ENCODE results near the gene MRPL21. TPM values are rescaled to one million over a fixed set of nuclear protein-coding genes. Genes with fewer than 3 reads are reported as not detected.

MRPL21 gene
- total and polyA plus RNA-seq, 2 of the 13 experiments (the other 11 are each of a cell fraction or from before 2014, with no cell fraction given) = 61.5 to 100 TPM

DNA sequence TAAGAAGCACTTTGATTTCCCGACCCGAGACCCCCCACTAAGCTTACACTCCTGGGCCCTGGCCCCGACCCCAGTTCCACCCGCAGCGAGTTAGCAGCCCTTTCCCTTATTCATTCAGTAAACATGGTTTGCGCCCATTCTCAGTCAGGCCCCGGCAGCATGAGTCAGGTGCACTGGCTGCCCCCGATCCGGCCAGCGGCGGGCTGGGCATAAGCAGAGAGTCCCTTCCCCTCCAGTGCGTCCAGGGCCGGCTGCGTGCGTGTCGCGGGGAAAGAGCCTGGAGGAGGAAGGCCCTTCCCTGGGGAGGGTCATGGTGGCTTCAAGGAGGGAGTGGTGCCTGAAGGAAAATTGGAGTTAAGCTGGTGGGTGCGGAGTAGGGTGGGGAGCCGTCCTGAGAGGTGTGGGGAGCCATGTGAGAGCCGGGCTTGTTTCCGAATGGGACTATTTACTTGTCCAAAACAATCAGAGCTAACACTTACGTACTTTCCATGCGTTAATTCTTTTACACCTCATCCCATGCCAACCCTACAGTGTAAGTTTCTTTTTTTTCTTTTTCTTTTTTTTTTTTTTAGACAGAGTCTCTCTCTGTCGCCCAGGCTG is 716 bp upstream of the MRPL21 start (continued):
- TF ChIP-seq, protein P1, sequence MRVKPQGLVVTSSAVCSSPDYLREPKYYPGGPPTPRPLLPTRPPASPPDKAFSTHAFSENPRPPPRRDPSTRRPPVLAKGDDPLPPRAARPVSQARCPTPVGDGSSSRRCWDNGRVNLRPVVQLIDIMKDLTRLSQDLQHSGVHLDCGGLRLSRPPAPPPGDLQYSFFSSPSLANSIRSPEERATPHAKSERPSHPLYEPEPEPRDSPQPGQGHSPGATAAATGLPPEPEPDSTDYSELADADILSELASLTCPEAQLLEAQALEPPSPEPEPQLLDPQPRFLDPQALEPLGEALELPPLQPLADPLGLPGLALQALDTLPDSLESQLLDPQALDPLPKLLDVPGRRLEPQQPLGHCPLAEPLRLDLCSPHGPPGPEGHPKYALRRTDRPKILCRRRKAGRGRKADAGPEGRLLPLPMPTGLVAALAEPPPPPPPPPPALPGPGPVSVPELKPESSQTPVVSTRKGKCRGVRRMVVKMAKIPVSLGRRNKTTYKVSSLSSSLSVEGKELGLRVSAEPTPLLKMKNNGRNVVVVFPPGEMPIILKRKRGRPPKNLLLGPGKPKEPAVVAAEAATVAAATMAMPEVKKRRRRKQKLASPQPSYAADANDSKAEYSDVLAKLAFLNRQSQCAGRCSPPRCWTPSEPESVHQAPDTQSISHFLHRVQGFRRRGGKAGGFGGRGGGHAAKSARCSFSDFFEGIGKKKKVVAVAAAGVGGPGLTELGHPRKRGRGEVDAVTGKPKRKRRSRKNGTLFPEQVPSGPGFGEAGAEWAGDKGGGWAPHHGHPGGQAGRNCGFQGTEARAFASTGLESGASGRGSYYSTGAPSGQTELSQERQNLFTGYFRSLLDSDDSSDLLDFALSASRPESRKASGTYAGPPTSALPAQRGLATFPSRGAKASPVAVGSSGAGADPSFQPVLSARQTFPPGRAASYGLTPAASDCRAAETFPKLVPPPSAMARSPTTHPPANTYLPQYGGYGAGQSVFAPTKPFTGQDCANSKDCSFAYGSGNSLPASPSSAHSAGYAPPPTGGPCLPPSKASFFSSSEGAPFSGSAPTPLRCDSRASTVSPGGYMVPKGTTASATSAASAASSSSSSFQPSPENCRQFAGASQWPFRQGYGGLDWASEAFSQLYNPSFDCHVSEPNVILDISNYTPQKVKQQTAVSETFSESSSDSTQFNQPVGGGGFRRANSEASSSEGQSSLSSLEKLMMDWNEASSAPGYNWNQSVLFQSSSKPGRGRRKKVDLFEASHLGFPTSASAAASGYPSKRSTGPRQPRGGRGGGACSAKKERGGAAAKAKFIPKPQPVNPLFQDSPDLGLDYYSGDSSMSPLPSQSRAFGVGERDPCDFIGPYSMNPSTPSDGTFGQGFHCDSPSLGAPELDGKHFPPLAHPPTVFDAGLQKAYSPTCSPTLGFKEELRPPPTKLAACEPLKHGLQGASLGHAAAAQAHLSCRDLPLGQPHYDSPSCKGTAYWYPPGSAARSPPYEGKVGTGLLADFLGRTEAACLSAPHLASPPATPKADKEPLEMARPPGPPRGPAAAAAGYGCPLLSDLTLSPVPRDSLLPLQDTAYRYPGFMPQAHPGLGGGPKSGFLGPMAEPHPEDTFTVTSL (CRISPR knock-in tag; IDR thresholded peaks at IDR 0.05; ENCODE audit: borderline replicate concordance) = no peak; the same call in 1 of the 2 replicates
- TF ChIP-seq NFKB2 (CRISPR knock-in tag; IDR thresholded peaks at IDR 0.05; ENCODE audit: borderline replicate concordance) (no peak), ZFX (CRISPR knock-in tag; IDR thresholded peaks at IDR 0.05; ENCODE audit: low read depth) (peak; percentile 7; the same call in 1 of the 2 replicates), ZNF605 (CRISPR knock-in tag; IDR thresholded peaks at IDR 0.05) (no peak), ZNF33A (CRISPR knock-in tag; IDR thresholded peaks at IDR 0.05; ENCODE audit: borderline replicate concordance) (0 out of 2 replicates have a peak, but pooled peaks have one; percentile 67)
- TF ChIP-seq, protein P2, sequence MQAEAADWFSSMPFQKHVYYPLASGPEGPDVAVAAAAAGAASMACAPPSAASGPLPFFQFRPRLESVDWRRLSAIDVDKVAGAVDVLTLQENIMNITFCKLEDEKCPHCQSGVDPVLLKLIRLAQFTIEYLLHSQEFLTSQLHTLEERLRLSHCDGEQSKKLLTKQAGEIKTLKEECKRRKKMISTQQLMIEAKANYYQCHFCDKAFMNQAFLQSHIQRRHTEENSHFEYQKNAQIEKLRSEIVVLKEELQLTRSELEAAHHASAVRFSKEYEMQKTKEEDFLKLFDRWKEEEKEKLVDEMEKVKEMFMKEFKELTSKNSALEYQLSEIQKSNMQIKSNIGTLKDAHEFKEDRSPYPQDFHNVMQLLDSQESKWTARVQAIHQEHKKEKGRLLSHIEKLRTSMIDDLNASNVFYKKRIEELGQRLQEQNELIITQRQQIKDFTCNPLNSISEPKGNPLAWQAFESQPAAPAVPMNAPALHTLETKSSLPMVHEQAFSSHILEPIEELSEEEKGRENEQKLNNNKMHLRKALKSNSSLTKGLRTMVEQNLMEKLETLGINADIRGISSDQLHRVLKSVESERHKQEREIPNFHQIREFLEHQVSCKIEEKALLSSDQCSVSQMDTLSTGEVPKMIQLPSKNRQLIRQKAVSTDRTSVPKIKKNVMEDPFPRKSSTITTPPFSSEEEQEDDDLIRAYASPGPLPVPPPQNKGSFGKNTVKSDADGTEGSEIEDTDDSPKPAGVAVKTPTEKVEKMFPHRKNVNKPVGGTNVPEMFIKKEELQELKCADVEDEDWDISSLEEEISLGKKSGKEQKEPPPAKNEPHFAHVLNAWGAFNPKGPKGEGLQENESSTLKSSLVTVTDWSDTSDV (CRISPR knock-in tag; IDR thresholded peaks at IDR 0.05) = no peak
- TF ChIP-seq, protein P3, sequence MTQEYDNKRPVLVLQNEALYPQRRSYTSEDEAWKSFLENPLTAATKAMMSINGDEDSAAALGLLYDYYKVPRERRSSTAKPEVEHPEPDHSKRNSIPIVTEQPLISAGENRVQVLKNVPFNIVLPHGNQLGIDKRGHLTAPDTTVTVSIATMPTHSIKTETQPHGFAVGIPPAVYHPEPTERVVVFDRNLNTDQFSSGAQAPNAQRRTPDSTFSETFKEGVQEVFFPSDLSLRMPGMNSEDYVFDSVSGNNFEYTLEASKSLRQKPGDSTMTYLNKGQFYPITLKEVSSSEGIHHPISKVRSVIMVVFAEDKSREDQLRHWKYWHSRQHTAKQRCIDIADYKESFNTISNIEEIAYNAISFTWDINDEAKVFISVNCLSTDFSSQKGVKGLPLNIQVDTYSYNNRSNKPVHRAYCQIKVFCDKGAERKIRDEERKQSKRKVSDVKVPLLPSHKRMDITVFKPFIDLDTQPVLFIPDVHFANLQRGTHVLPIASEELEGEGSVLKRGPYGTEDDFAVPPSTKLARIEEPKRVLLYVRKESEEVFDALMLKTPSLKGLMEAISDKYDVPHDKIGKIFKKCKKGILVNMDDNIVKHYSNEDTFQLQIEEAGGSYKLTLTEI (CRISPR knock-in tag; conservative IDR thresholded peaks at IDR 0.05) = no peak
- TF ChIP-seq, protein P4, sequence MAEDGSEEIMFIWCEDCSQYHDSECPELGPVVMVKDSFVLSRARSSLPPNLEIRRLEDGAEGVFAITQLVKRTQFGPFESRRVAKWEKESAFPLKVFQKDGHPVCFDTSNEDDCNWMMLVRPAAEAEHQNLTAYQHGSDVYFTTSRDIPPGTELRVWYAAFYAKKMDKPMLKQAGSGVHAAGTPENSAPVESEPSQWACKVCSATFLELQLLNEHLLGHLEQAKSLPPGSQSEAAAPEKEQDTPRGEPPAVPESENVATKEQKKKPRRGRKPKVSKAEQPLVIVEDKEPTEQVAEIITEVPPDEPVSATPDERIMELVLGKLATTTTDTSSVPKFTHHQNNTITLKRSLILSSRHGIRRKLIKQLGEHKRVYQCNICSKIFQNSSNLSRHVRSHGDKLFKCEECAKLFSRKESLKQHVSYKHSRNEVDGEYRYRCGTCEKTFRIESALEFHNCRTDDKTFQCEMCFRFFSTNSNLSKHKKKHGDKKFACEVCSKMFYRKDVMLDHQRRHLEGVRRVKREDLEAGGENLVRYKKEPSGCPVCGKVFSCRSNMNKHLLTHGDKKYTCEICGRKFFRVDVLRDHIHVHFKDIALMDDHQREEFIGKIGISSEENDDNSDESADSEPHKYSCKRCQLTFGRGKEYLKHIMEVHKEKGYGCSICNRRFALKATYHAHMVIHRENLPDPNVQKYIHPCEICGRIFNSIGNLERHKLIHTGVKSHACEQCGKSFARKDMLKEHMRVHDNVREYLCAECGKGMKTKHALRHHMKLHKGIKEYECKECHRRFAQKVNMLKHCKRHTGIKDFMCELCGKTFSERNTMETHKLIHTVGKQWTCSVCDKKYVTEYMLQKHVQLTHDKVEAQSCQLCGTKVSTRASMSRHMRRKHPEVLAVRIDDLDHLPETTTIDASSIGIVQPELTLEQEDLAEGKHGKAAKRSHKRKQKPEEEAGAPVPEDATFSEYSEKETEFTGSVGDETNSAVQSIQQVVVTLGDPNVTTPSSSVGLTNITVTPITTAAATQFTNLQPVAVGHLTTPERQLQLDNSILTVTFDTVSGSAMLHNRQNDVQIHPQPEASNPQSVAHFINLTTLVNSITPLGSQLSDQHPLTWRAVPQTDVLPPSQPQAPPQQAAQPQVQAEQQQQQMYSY (CRISPR knock-in tag; IDR thresholded peaks at IDR 0.05) = 0 out of 2 replicates have a peak, but pooled peaks have one; percentile 10

Measured in HepG2 (cell line).